Naive thymus-derived CD4-positive, alpha-beta T cell (primary cell): ENCODE results near the gene BCL2L15. TPM values are rescaled to one million over a fixed set of nuclear protein-coding genes. Genes with fewer than 3 reads are reported as not detected.

Source experiments
- polyA plus RNA-seq, 2 donors: library from polyadenylated mRNA; unstranded; fragments of 300-500 nt; fragmentation: Illumina TruSeq; gene quantifications; one replicate each; pipeline ENCODE4 v1.2.3, GENCODE V29; 2021
- total RNA-seq, 6 experiments: library from RNA in 5 of 6; stranded (reverse) in 5 of 6; gene quantifications; 1 replicate in 5 of 6; 2 replicates in 1 of 6; pipeline ENCODE4 v1.2.3 and lab custom pipeline; 2021 to 2026

Gene BCL2L15
- total and polyA plus RNA-seq, 7 experiments from 2014 or later = 0.60 to 7.5 (median 1.6) TPM; not detected in 1

Other genes starting within 250 kb of the BCL2L15 start
- 10 to 100 TPM in 2 of 5 experiments, 1 to 10 TPM in 3; 2.5 to 21.0 (median 7.1) TPM for gene PHTF1, start 128.1 kb downstream of the BCL2L15 start, total RNA-seq
- gene PHTF1, start 128.1 kb downstream of the BCL2L15 start, polyA plus RNA-seq = 1 to 10 TPM; 1.4 to 1.6 TPM
- 10 to 100 TPM; 29.9 to 58.1 (median 42.0) TPM for gene RSBN1, start 75.1 kb downstream of the BCL2L15 start, total RNA-seq
- gene RSBN1, start 75.1 kb downstream of the BCL2L15 start, polyA plus RNA-seq = 10 to 100 TPM; 40.7 to 44.2 TPM
- gene PTPN22, start 15.9 kb downstream of the BCL2L15 start, total RNA-seq = 10 to 100 TPM; 22.2 to 76.7 (median 27.5) TPM
- gene PTPN22, start 15.9 kb downstream of the BCL2L15 start, polyA plus RNA-seq = 10 to 100 TPM; 29.7 to 37.9 TPM
- gene AP4B1, start 17.2 kb upstream of the BCL2L15 start, total RNA-seq = 10 to 100 TPM; 50.8 to 75.4 (median 65.0) TPM
- gene AP4B1, start 17.2 kb upstream of the BCL2L15 start, polyA plus RNA-seq = 10 to 100 TPM; 13.7 to 15.6 TPM
- gene DCLRE1B, start 17.7 kb upstream of the BCL2L15 start, total RNA-seq = 10 to 100 TPM in 1 of 5 experiments, 1 to 10 TPM in 4; 4.1 to 13.6 (median 6.9) TPM
- gene DCLRE1B, start 17.7 kb upstream of the BCL2L15 start, polyA plus RNA-seq = 1 to 10 TPM; 3.7 to 6.8 TPM
- gene HIPK1, start 41.7 kb upstream of the BCL2L15 start, total RNA-seq = 100 to 1,000 TPM in 4 of 5 experiments, 10 to 100 TPM in 1; 95.8 to 211 (median 124) TPM
- 10 to 100 TPM; 11.8 to 21.3 TPM for gene HIPK1, start 41.7 kb upstream of the BCL2L15 start, polyA plus RNA-seq
- 1 to 10 TPM in 3 of 5 experiments, under 1 TPM in 2; 0.24 to 1.8 (median 1.1) TPM for gene OLFML3, start 91.9 kb upstream of the BCL2L15 start, total RNA-seq
- gene OLFML3, start 91.9 kb upstream of the BCL2L15 start, polyA plus RNA-seq = not detected